T-helper 2 cell treated with Interferon-gamma antibody and Interleukin-4, amounts not matched to agents 5 μg/mL and 100 μg/mL, for 36 hours (primary cell): ENCODE data around the gene LRP11.
A peak's percentile ranks its signal among the peaks of the same experiment; 100 is the strongest.
"Not testable (repeated sequence)": the region's sequence is repeated elsewhere in the genome, so short reads cannot be mapped to it uniquely, and the experiment has no call there.

ENCODE experiments used
- DNase-seq: peaks from one replicate; pipeline ENCODE4 v3.0.0; 2021; ENCODE audit warnings: low spot score
- H3K27ac Mint-ChIP-seq: one replicate; pipeline ENCODE4 v1.8.0; 2021; ENCODE audit warnings: mild to moderate bottlenecking, mixed read lengths
- H3K27me3 Mint-ChIP-seq: one replicate; pipeline ENCODE4 v1.8.0; 2021; ENCODE audit warnings: low read depth, mixed read lengths
- H3K36me3 Mint-ChIP-seq: one replicate; pipeline ENCODE4 v1.8.0; 2021; ENCODE audit warnings: low read depth, mixed read lengths
- H3K4me1 Mint-ChIP-seq: one replicate; pipeline ENCODE4 v1.8.0; 2021; ENCODE audit warnings: low read depth, mixed read lengths
- H3K4me3 Mint-ChIP-seq: one replicate; pipeline ENCODE4 v1.8.0; 2022; ENCODE audit warnings: mild to moderate bottlenecking, moderate library complexity, mixed read lengths
- H3K9me3 Mint-ChIP-seq: one replicate; pipeline ENCODE4 v1.8.0; 2021; ENCODE audit warnings: mixed read lengths

Gene LRP11

GRCh38 chr6:149863698-149864577 is at the start of gene LRP11:
TSS of gene LRP11 (minus strand) at chr6:149864359. CDS start at chr6:149864020, 339 bp downstream.
- H3K9me3 Mint-ChIP-seq, result no peaks in the 10 kb centered on the region
- DNase-seq, result peak; percentile 86
- no peak within 1 kb of the TSS for H3K27ac Mint-ChIP-seq
- no peaks in the 10 kb centered on the region for H3K36me3 Mint-ChIP-seq
- H3K4me3 Mint-ChIP-seq, result peak within 1 kb of the TSS; percentile 91
- H3K27me3 Mint-ChIP-seq, result peaks cover 35% of the 10 kb centered on the region
- peaks cover 12% of the 10 kb centered on the region for H3K4me1 Mint-ChIP-seq

GRCh38 chr6:149913540-149914240 is 49.5 kb upstream of the LRP11 start:
- no peak overlapping the region for H3K27ac Mint-ChIP-seq
- peaks cover 3% of the 10 kb centered on the region for H3K9me3 Mint-ChIP-seq
- H3K36me3 Mint-ChIP-seq, result no peaks in the 10 kb centered on the region
- no peaks in the 10 kb centered on the region for H3K4me1 Mint-ChIP-seq
- no peak overlapping the region for H3K4me3 Mint-ChIP-seq
- no peak for DNase-seq
- peaks cover 23% of the 10 kb centered on the region for H3K27me3 Mint-ChIP-seq

GRCh38 chr6:149913085-149913484 is 48.9 kb upstream of the LRP11 start:
- Mint-ChIP-seq H3K27me3 (peaks cover 19% of the 10 kb centered on the region), H3K4me1 (no peaks in the 10 kb centered on the region), H3K27ac (no peak overlapping the region), H3K9me3 (peaks cover 5% of the 10 kb centered on the region), H3K36me3 (no peaks in the 10 kb centered on the region), H3K4me3 (no peak overlapping the region)
- DNase-seq, result no peak

- not testable (repeated sequence) for H3K9me3 Mint-ChIP-seq, H3K27ac Mint-ChIP-seq, H3K4me1 Mint-ChIP-seq, H3K36me3 Mint-ChIP-seq, H3K4me3 Mint-ChIP-seq, DNase-seq
- peaks cover 17% of the 10 kb centered on the region for H3K27me3 Mint-ChIP-seq
Observed at GRCh38 chr6:149912680-149913079, 48.5 kb upstream of the LRP11 start.

- Mint-ChIP-seq H3K27me3 (peaks cover 16% of the 10 kb centered on the region), H3K36me3 (no peaks in the 10 kb centered on the region), H3K4me1 (no peaks in the 10 kb centered on the region), H3K27ac (no peak overlapping the region), H3K4me3 (no peak overlapping the region), H3K9me3 (peaks cover 9% of the 10 kb centered on the region)
- DNase-seq, result no peak
Observed at GRCh38 chr6:149910721-149911151, 46.6 kb upstream of the LRP11 start.

DNA sequence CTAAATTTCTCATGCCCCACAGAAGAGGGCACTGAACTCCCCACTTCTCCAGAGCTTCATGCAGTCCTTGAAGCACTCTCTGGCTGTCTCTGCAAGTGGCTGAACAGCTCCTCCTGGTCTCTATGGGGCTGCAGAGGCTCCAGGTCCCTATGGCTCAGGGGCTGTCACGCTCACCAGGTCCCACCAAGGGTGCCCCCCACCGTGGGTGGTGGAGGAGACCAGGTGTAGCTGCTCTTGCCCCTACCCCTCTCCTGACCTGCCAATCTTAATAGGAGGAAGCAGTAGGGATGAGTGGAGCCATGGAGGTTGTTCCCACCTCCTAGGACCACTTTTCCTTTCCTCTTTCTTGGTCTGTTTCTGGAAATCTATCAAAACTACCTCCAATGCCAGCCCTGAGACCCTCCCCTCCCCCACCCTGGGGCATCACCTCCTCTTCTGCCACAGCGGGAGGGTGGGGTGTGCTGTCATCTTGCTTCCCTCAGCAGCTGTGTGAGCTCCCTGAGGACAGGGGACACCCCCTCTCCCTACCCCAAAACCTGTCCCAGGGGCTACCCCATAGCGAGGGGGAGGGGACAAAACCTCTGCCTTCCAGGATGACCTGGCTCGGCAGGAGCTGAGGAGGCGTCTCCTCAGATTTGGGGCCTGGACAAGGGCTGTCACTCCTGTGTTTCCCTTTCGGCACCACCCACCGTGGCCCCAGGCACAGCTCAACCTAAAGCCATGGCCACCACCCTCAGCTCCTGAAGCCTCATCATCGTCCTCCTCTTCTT is 45.7 kb upstream of the LRP11 start:
- Mint-ChIP-seq H3K9me3 (peaks cover 9% of the 10 kb centered on the region), H3K36me3 (no peaks in the 10 kb centered on the region), H3K4me1 (no peaks in the 10 kb centered on the region), H3K27ac (no peak overlapping the region), H3K4me3 (no peak overlapping the region), H3K27me3 (peaks cover 16% of the 10 kb centered on the region)
- no peak for DNase-seq

- not testable (repeated sequence) for DNase-seq
- H3K27me3 Mint-ChIP-seq, result peaks cover 10% of the 10 kb centered on the region
Observed at GRCh38 chr6:149908480-149908879, 44.3 kb upstream of the LRP11 start.

DNA sequence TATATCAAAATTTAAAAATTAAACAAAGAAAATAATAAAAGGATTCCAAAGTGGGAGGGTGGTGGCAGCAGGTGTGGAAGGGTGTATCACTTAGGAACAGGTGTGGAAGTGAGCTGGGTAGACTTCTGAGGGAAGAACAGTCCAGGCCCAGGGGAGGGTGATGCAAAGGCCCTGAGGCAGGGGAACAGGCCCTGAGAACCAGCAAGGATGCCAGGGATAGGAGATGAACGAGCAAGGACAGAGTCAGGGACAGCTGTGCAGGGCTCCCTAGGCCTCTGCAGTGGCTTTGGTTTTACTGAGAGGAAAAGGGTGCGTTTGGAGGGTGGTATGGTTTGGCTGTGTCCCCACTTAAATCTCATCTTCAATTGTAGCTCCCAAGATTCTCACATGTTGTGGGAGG is 43.2 kb upstream of the LRP11 start:
- no peak for DNase-seq
- Mint-ChIP-seq H3K4me3 (no peak overlapping the region), H3K9me3 (peaks cover 9% of the 10 kb centered on the region), H3K27ac (no peak overlapping the region), H3K4me1 (no peaks in the 10 kb centered on the region), H3K36me3 (no peaks in the 10 kb centered on the region), H3K27me3 (peaks cover 14% of the 10 kb centered on the region)

More at GRCh38 chr6:149908480-149908879, 44.3 kb upstream of the LRP11 start:
- H3K36me3 Mint-ChIP-seq, H3K27ac Mint-ChIP-seq, H3K4me3 Mint-ChIP-seq, H3K9me3 Mint-ChIP-seq, H3K4me1 Mint-ChIP-seq: not testable (repeated sequence)

DNA sequence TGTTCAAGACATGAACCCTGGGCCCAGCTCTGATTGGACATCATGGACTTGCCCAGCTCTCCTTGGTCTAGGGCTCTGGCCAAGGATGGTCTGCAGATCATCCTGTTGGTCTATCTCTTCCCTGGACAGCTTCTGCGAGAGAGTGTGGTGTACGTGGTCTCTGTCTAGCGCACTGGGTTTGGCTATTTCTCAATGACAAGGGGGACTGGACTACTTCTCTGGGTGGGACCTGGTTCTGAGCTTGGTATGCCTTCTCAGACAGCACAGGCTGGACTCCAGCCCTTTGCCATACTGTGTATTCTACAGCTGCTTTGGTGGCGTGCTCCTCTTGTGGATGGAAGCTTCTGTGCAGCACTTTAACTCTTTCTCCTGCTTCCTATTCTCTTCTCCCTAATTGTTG is 42.2 kb upstream of the LRP11 start:
- H3K9me3 Mint-ChIP-seq, result peaks cover 9% of the 10 kb centered on the region
- no peak for DNase-seq
- H3K27me3 Mint-ChIP-seq, result peaks cover 13% of the 10 kb centered on the region
- no peak overlapping the region for H3K27ac Mint-ChIP-seq
- no peaks in the 10 kb centered on the region for H3K36me3 Mint-ChIP-seq
- H3K4me3 Mint-ChIP-seq, result no peak overlapping the region
- H3K4me1 Mint-ChIP-seq, result no peaks in the 10 kb centered on the region

GRCh38 chr6:149905911-149906371 is 41.8 kb upstream of the LRP11 start:
- no peaks in the 10 kb centered on the region for H3K36me3 Mint-ChIP-seq
- peaks cover 9% of the 10 kb centered on the region for H3K9me3 Mint-ChIP-seq
- no peak overlapping the region for H3K4me3 Mint-ChIP-seq
- no peak overlapping the region for H3K27ac Mint-ChIP-seq
- DNase-seq, result no peak
- no peaks in the 10 kb centered on the region for H3K4me1 Mint-ChIP-seq
- H3K27me3 Mint-ChIP-seq, result peaks cover 11% of the 10 kb centered on the region

GRCh38 chr6:149905371-149905910 is 41.3 kb upstream of the LRP11 start:
- H3K27ac Mint-ChIP-seq, result no peak overlapping the region
- no peaks in the 10 kb centered on the region for H3K36me3 Mint-ChIP-seq
- peaks cover 11% of the 10 kb centered on the region for H3K27me3 Mint-ChIP-seq
- no peak for DNase-seq
- H3K4me1 Mint-ChIP-seq, result no peaks in the 10 kb centered on the region
- no peak overlapping the region for H3K4me3 Mint-ChIP-seq
- peaks cover 9% of the 10 kb centered on the region for H3K9me3 Mint-ChIP-seq

GRCh38 chr6:149904661-149905370 is 40.7 kb upstream of the LRP11 start:
- DNase-seq, result no peak
- Mint-ChIP-seq H3K9me3 (peaks cover 9% of the 10 kb centered on the region), H3K27ac (no peak overlapping the region), H3K27me3 (peaks cover 11% of the 10 kb centered on the region), H3K36me3 (no peaks in the 10 kb centered on the region), H3K4me1 (no peaks in the 10 kb centered on the region), H3K4me3 (no peak overlapping the region)

GRCh38 chr6:149903938-149904611 is 39.9 kb upstream of the LRP11 start:
- Mint-ChIP-seq H3K27me3 (peaks cover 14% of the 10 kb centered on the region), H3K4me3 (no peak overlapping the region), H3K9me3 (peaks cover 6% of the 10 kb centered on the region), H3K27ac (no peak overlapping the region), H3K4me1 (no peaks in the 10 kb centered on the region), H3K36me3 (no peaks in the 10 kb centered on the region)
- no peak for DNase-seq
